Mucosa of rectum (tissue), 2 donors: Measurements from ENCODE around the gene CACNA2D1.

Experiments used
- H3K27ac ChIP-seq, 2 donors: one replicate each; pipeline ENCODE4 v1.7.0; 2013; ENCODE audit warnings: inconsistent platforms in 2 of 2, low read depth in 2 of 2, low read length in 2 of 2
- H3K27me3 ChIP-seq, 2 donors: one replicate each; pipeline ENCODE4 v1.7.0; 2013; ENCODE audit warnings: low read length in 2 of 2; ENCODE audit not compliant: control insufficient read depth in 2 of 2, insufficient read depth in 2 of 2
- H3K36me3 ChIP-seq, 2 donors: one replicate each; pipeline ENCODE4 v1.7.0; 2013; ENCODE audit warnings: low read length in 2 of 2; ENCODE audit not compliant: control insufficient read depth in 2 of 2, insufficient read depth in 2 of 2
- H3K4me1 ChIP-seq, 2 donors: one replicate each; pipeline ENCODE4 v1.7.0; 2013; ENCODE audit warnings: low read length in 2 of 2, mild to moderate bottlenecking in 1 of 2; ENCODE audit not compliant: control insufficient read depth in 2 of 2, insufficient read depth in 2 of 2
- H3K4me3 ChIP-seq, 2 donors: one replicate each; pipeline ENCODE4 v1.7.0; 2013; ENCODE audit warnings: low read length in 2 of 2
- H3K9ac ChIP-seq, 2 donors: one replicate each; pipeline ENCODE4 v1.7.0; 2013; ENCODE audit warnings: low read length in 2 of 2, low read depth in 1 of 2, mild to moderate bottlenecking in 1 of 2
- H3K9me3 ChIP-seq, 2 donors: one replicate each; pipeline ENCODE4 v1.7.0; 2013; ENCODE audit warnings: low read length in 2 of 2; ENCODE audit not compliant: control insufficient read depth in 2 of 2
- donor health status: healthy.
- donor health status: Normal muscosa, but diverticular disease.

Gene CACNA2D1

GRCh38 chr7:82291931-82292330, 151.6 kb downstream of the CACNA2D1 start:
- Histone ChIP-seq H3K9me3 (no peaks in the 10 kb centered on the region), H3K36me3 (no peaks in the 10 kb centered on the region), H3K4me3 (no peak overlapping the region), H3K27ac (no peak overlapping the region), H3K4me1 (no peaks in the 10 kb centered on the region), H3K9ac (no peak overlapping the region), H3K27me3 (no peaks in the 10 kb centered on the region)

GRCh38 chr7:82289889-82290288, 153.7 kb downstream of the CACNA2D1 start:
- Histone ChIP-seq H3K36me3 (no peaks in the 10 kb centered on the region), H3K27ac (no peak overlapping the region), H3K4me3 (no peak overlapping the region), H3K27me3 (no peaks in the 10 kb centered on the region), H3K9me3 (no peaks in the 10 kb centered on the region), H3K4me1 (no peaks in the 10 kb centered on the region), H3K9ac (no peak overlapping the region)

GRCh38 chr7:82289152-82289535, 154.4 kb downstream of the CACNA2D1 start:
- Histone ChIP-seq H3K4me1 (no peaks in the 10 kb centered on the region), H3K27ac (no peak overlapping the region)

GRCh38 chr7:82286798-82287140, 156.8 kb downstream of the CACNA2D1 start:
- Histone ChIP-seq H3K27me3 (no peaks in the 10 kb centered on the region), H3K4me3 (no peak overlapping the region), H3K9ac (no peak overlapping the region), H3K36me3 (no peaks in the 10 kb centered on the region), H3K9me3 (no peaks in the 10 kb centered on the region), H3K4me1 (no peaks in the 10 kb centered on the region), H3K27ac (no peak overlapping the region)

More at GRCh38 chr7:82289152-82289535, 154.4 kb downstream of the CACNA2D1 start:
- no peaks in the 10 kb centered on the region for H3K9me3 ChIP-seq
- H3K36me3 ChIP-seq, result no peaks in the 10 kb centered on the region
- H3K27me3 ChIP-seq, result no peaks in the 10 kb centered on the region
- H3K9ac ChIP-seq, result no peak overlapping the region
- no peak overlapping the region for H3K4me3 ChIP-seq

- Histone ChIP-seq H3K27me3 (no peaks in the 10 kb centered on the region), H3K27ac (no peak overlapping the region), H3K9ac (no peak overlapping the region), H3K36me3 (no peaks in the 10 kb centered on the region), H3K4me1 (no peaks in the 10 kb centered on the region), H3K4me3 (no peak overlapping the region), H3K9me3 (no peaks in the 10 kb centered on the region)
Observed at GRCh38 chr7:82286096-82286797, 157.3 kb downstream of the CACNA2D1 start.

GRCh38 chr7:82284936-82285519, 158.5 kb downstream of the CACNA2D1 start:
- H3K9ac ChIP-seq, result no peak overlapping the region
- H3K4me3 ChIP-seq, result no peak overlapping the region
- H3K27ac ChIP-seq, result no peak overlapping the region
- no peaks in the 10 kb centered on the region for H3K4me1 ChIP-seq
- no peaks in the 10 kb centered on the region for H3K36me3 ChIP-seq
- H3K27me3 ChIP-seq, result no peaks in the 10 kb centered on the region
- H3K9me3 ChIP-seq, result no peaks in the 10 kb centered on the region

GRCh38 chr7:82275342-82275741, 168.2 kb downstream of the CACNA2D1 start:
- H3K4me1 ChIP-seq, result no peaks in the 10 kb centered on the region
- H3K27ac ChIP-seq, result no peak overlapping the region
- H3K4me3 ChIP-seq, result no peak overlapping the region
- H3K9me3 ChIP-seq, result no peaks in the 10 kb centered on the region
- H3K9ac ChIP-seq, result no peak overlapping the region
- no peaks in the 10 kb centered on the region for H3K36me3 ChIP-seq
- no peaks in the 10 kb centered on the region for H3K27me3 ChIP-seq

- Histone ChIP-seq H3K4me3 (no peak overlapping the region), H3K9me3 (no peaks in the 10 kb centered on the region), H3K9ac (no peak overlapping the region), H3K27me3 (no peaks in the 10 kb centered on the region), H3K36me3 (no peaks in the 10 kb centered on the region), H3K4me1 (no peaks in the 10 kb centered on the region), H3K27ac (no peak overlapping the region)
Observed at GRCh38 chr7:82274681-82275080, 168.9 kb downstream of the CACNA2D1 start.

GRCh38 chr7:82273886-82274285, 169.7 kb downstream of the CACNA2D1 start:
- Histone ChIP-seq H3K27me3 (no peaks in the 10 kb centered on the region), H3K4me3 (no peak overlapping the region), H3K4me1 (no peaks in the 10 kb centered on the region), H3K9ac (no peak overlapping the region), H3K36me3 (no peaks in the 10 kb centered on the region), H3K9me3 (no peaks in the 10 kb centered on the region), H3K27ac (no peak overlapping the region)

GRCh38 chr7:82270870-82271269, 172.7 kb downstream of the CACNA2D1 start:
- no peak overlapping the region for H3K9ac ChIP-seq
- no peaks in the 10 kb centered on the region for H3K36me3 ChIP-seq
- H3K27ac ChIP-seq, result no peak overlapping the region
- H3K4me1 ChIP-seq, result no peaks in the 10 kb centered on the region
- H3K27me3 ChIP-seq, result no peaks in the 10 kb centered on the region
- H3K4me3 ChIP-seq, result no peak overlapping the region
- no peaks in the 10 kb centered on the region for H3K9me3 ChIP-seq
